Adrenal gland (tissue), 12 donors: ENCODE measurements around the gene CHD9. TPM values are rescaled to one million over a fixed set of nuclear protein-coding genes. Genes with fewer than 3 reads are reported as not detected.

Experiments
- DNase-seq, 7 donors: peaks; one replicate each; pipeline ENCODE4 v3.0.0-alpha.2; 2019 to 2020
- H3K27ac ChIP-seq, 5 donors: fragments of 200-600 bp; sonication (generic) in 4 of 5; 1 replicate in 3 of 5; 2 replicates in 2 of 5; pipeline versions ENCODE4 v1.5.1 to v1.8.0; 2016 to 2020; ENCODE audit warnings: mild to moderate bottlenecking in 1 of 5
- H3K27me3 ChIP-seq: fragments of 200-600 bp; 2 replicates; pipeline ENCODE4 v1.8.0; 2021
- H3K36me3 ChIP-seq, 2 donors: fragments of 200-600 bp; replicated peaks in 1 of 2; 1 replicate in 1 of 2; 2 replicates in 1 of 2; pipeline versions ENCODE4 v1.5.1 to v1.8.0; 2018 to 2022
- H3K4me1 ChIP-seq, 2 donors: fragments of 200-600 bp; replicated peaks in 1 of 2; 1 replicate in 1 of 2; 2 replicates in 1 of 2; pipeline versions ENCODE4 v1.5.1 to v1.8.0; 2018 to 2021
- H3K4me3 ChIP-seq, 4 donors: fragments of 200-600 bp; sonication (generic) in 3 of 4; one replicate each; pipeline ENCODE4 v1.5.1; 2016 to 2018
- H3K9me3 ChIP-seq, 3 donors: fragments of 200-600 bp; sonication (generic) in 1 of 3; replicated peaks in 1 of 3; 1 replicate in 2 of 3; 2 replicates in 1 of 3; pipeline versions ENCODE4 v1.5.1 to v1.8.0; 2016 to 2021
- POLR2A ChIP-seq, 2 donors: fragments of 450-650 bp; IDR thresholded peaks; one replicate each; pipeline ENCODE4 v1.6.1; 2017; ENCODE audit warnings: antibody characterized with exemption in 2 of 2, mild to moderate bottlenecking in 2 of 2, moderate library complexity in 1 of 2
- WGBS, 4 donors: extraction: QIAGEN DNeasy Blood & Tissue Kit in 2 of 4; methylation state at CpG; one replicate each; pipeline versions ENCODE4 v1.1.5 to v1.1.7; 2013 to 2017; 5-methylcytosine and 5-hydroxymethylcytosine counted together
- intact Hi-C, 2 donors: fragments of 100-400 bp; cut with DNase I; formaldehyde crosslinking; loops; one replicate each; pipeline versions ENCODE4 v1.14.1 to v1.15.0; 2022 to 2023
- polyA plus RNA-seq, 3 donors: library from polyadenylated mRNA; stranded (reverse); fragments of 200-250 nt in 2 of 3; fragments of 350-450 nt in 1 of 3; fragmentation: Illumina TruSeq in 1 of 3; extraction: RNeasy Lipid Tissue Mini Kit (QIAGEN cat#74804) in 1 of 3; gene quantifications; one replicate each; pipeline ENCODE4 v1.2.3, GENCODE V29; 2013 to 2014
- total RNA-seq, 9 donors: library from RNA; depleted of rRNA in 4 of 9; stranded (reverse); fragments of >200 nt in 4 of 9; fragments of 120-200 nt in 1 of 9; fragmentation: NEBNext Ultra II Directional in 1 of 9; extraction: Animal tissue kit (Norgen Biotek cat#: 25700) in 1 of 9; gene quantifications; one replicate each; pipeline versions ENCODE4 v1.1.0 to v1.2.4, GENCODE V29; 2013 to 2023
- TF ChIP-seq, protein P1 (sequence below), 6 experiments: fragments of 450-650 bp in 4 of 6; fragments of 200-600 bp in 2 of 6; sonication (generic) in 1 of 6; IDR thresholded peaks; 1 replicate in 5 of 6; 2 replicates in 1 of 6; pipeline versions ENCODE4 v1.5.1 to v1.8.0; 2016 to 2021; ENCODE audit warnings: antibody characterized with exemption in 6 of 6, mild to moderate bottlenecking in 2 of 6, moderate library complexity in 1 of 6
- donor health status: healthy with polysubstance abuse.
- donor health status: Bipolar disorder and iron deficiency.
- donor health status: DM: yes; HTN: yes; CAD: no.
- donor health status: DM: no; HTN: no; CAD: no.
- donor health status: DM: no; HTN: no; CAD: no.
- donor health status: DM: yes; HTN: yes; CAD: no.

The CHD9 gene
- total and polyA plus RNA-seq, 12 donors, result 10.0 to 95.9 (median 54.7) TPM

DNA sequence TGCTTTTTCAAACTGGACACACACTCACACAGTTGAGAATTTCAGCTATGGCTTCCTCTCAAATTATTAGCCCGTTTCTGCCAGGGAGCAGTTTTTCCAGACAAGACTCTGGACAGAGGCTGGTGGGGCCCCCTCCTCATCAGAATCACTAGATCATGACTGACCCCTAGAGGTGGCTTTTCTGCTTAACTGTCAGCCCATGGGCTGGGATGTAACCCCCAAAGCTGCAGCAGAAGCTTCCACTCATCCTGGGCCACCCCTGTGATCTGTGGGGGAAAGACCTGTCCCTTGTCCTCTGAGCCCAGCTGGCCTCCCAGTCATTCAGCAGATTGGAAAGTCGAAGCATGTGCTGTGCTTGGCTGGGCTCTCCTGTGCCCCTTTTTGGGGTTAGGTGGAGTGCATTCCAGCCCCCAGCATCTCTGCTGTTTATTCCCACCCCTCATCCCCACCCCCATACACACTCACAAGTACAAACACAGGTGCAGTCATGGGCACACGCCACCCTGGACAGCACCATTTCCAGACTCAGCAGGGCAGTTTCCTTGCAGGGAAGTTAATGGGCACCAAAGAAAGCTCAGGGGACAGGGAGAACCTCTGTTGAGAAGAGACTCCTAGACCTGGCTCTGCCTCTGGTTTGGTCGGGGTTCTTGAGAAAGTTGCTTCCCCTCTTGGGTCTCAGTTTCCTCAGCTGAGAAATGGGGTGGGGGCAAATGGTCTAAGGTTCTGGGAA lies 301.9 kb downstream of the CHD9 start:
- intact Hi-C loops, result no loop called here
- TF ChIP-seq, protein P1, sequence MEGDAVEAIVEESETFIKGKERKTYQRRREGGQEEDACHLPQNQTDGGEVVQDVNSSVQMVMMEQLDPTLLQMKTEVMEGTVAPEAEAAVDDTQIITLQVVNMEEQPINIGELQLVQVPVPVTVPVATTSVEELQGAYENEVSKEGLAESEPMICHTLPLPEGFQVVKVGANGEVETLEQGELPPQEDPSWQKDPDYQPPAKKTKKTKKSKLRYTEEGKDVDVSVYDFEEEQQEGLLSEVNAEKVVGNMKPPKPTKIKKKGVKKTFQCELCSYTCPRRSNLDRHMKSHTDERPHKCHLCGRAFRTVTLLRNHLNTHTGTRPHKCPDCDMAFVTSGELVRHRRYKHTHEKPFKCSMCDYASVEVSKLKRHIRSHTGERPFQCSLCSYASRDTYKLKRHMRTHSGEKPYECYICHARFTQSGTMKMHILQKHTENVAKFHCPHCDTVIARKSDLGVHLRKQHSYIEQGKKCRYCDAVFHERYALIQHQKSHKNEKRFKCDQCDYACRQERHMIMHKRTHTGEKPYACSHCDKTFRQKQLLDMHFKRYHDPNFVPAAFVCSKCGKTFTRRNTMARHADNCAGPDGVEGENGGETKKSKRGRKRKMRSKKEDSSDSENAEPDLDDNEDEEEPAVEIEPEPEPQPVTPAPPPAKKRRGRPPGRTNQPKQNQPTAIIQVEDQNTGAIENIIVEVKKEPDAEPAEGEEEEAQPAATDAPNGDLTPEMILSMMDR (IDR thresholded peaks at IDR 0.05), result no peak
- no peak for TF ChIP-seq POLR2A (IDR thresholded peaks at IDR 0.05)
- no peaks in the 10 kb centered on the region for H3K27me3 ChIP-seq
- no peak overlapping the region for H3K27ac ChIP-seq
- WGBS, 4 donors, result 53 to 65% (median 57%) methylated on average over 3 to 4 of the region's 4 CpGs
- DNase-seq, result no peak
- no peaks in the 10 kb centered on the region for H3K36me3 ChIP-seq
- no peak overlapping the region for H3K4me3 ChIP-seq
- no peaks in the 10 kb centered on the region for H3K4me1 ChIP-seq
- H3K9me3 ChIP-seq, result no peaks in the 10 kb centered on the region

DNA sequence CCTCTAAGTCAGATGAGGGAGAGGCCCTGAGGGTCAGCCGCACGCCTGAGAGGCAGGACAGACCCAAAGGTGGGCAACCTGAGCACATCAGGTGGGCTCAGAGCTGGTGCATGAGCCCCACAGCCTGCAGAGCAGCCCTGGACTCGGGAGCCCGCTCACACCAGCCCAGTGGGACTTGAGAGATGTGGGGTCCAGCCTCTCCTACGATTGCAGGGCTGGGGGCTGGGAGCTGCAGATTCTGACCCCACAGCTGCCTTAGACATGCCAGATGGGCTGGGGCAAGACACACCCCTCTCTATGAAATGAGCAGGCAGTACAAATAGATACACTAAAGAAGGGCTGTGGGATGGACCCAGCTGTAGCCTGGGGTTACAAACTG lies 302.4 kb downstream of the CHD9 start:
- Histone ChIP-seq H3K4me1 (no peaks in the 10 kb centered on the region), H3K27me3 (no peaks in the 10 kb centered on the region), H3K9me3 (no peaks in the 10 kb centered on the region), H3K4me3 (no peak overlapping the region), H3K36me3 (no peaks in the 10 kb centered on the region), H3K27ac (no peak overlapping the region)
- intact Hi-C loops, result no loop called here
- 63 to 77% (median 67%) methylated on average over 2 to 5 of the region's 5 CpGs for WGBS, 4 donors
- no peak for DNase-seq
- TF ChIP-seq, protein P1 (IDR thresholded peaks at IDR 0.05), result no peak
- TF ChIP-seq POLR2A (IDR thresholded peaks at IDR 0.05), result no peak

GRCh38 chr16:53357955-53358354 lies 303.2 kb downstream of the CHD9 start:
- intact Hi-C loops, result no loop called here

GRCh38 chr16:53358884-53359283 lies 304.1 kb downstream of the CHD9 start:
- Histone ChIP-seq H3K4me3 (no peak overlapping the region), H3K36me3 (no peaks in the 10 kb centered on the region), H3K27ac (no peak overlapping the region), H3K4me1 (no peaks in the 10 kb centered on the region), H3K9me3 (no peaks in the 10 kb centered on the region), H3K27me3 (no peaks in the 10 kb centered on the region)
- 61 to 82% (median 77%) methylated on average over 6 to 9 of the region's 9 CpGs for WGBS, 4 donors
- DNase-seq, result no peak
- TF ChIP-seq POLR2A (IDR thresholded peaks at IDR 0.05), result no peak
- TF ChIP-seq, protein P1 (IDR thresholded peaks at IDR 0.05), result no peak
- intact Hi-C loops, result no loop called here

More at GRCh38 chr16:53357955-53358354, 303.2 kb downstream of the CHD9 start:
- H3K4me1 ChIP-seq, result no peaks in the 10 kb centered on the region
- DNase-seq, result no peak
- H3K4me3 ChIP-seq, result no peak overlapping the region
- TF ChIP-seq, protein P1 (IDR thresholded peaks at IDR 0.05), result no peak
- no peak for TF ChIP-seq POLR2A (IDR thresholded peaks at IDR 0.05)
- H3K9me3 ChIP-seq, result no peaks in the 10 kb centered on the region
- 57 to 78% (median 67%) methylated on average over 4 of the region's 4 CpGs for WGBS, 4 donors
- H3K27ac ChIP-seq, result no peak overlapping the region
- no peaks in the 10 kb centered on the region for H3K27me3 ChIP-seq
- H3K36me3 ChIP-seq, result no peaks in the 10 kb centered on the region
